Right hindlimb (tissue), 1 donor: Measurements from ENCODE around the gene MZT2B.
A peak's percentile ranks its signal among the peaks of the same experiment; 100 is the strongest.
"Not testable (repeated sequence)": the region's sequence is repeated elsewhere in the genome, so short reads cannot be mapped to it uniquely, and the experiment has no call there.

Experiments used
- DNase-seq: peaks from one replicate; pipeline ENCODE4 v3.0.0-alpha.2; 2018

The MZT2B gene

GRCh38 chr2:130220505-130220904 lies 38.4 kb downstream of the MZT2B start:
- not testable (repeated sequence) for DNase-seq

- DNase-seq: not testable (repeated sequence)
These were observed 40.5 kb downstream of the MZT2B start for GRCh38 chr2:130222523-130222922.

DNA sequence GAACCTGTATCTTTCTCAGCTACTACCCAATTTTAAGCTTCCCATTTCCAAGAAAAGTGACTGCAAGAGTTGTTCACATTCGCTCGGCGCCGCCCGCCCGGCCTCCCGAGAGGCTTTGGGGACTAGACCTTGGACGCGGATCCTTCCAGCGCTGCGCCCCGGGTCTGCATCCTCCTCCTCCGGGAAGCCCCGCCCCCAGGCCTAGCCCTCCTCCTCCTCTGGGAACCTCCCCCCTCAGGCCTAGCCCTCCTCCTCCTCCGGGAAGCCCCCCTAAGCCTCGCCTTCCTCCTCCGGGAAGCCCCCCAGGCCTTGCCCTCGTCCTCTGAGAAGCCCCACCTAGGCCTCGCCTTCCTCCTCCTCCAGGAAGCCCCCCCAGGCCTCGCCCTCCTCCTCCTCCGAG lies 45.9 kb downstream of the MZT2B start:
- DNase-seq: not testable (repeated sequence)

GRCh38 chr2:130228467-130229160 lies 46.6 kb downstream of the MZT2B start:
- not testable (repeated sequence) for DNase-seq

DNA sequence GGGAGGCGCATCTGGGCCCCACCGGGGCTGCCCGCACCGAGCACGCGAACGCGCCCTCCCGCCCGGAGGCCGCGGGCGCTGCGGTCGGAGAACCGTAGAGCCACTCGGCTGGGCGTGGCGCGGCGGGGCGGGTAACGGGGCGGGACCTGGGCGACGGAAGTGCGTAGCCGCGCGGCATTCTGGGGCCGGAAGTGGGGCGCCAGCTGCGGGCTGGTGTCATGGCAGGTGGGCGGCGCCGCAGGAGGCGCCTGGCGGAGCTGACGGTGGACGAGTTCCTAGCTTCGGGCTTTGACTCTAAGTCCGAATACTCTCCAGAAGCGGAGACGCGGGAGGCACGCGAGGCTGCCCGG lies 47.1 kb downstream of the MZT2B start:
- peak; percentile 32 for DNase-seq

GRCh38 chr2:130230376-130230775 lies 48.3 kb downstream of the MZT2B start:
- DNase-seq: not testable (repeated sequence)

DNA sequence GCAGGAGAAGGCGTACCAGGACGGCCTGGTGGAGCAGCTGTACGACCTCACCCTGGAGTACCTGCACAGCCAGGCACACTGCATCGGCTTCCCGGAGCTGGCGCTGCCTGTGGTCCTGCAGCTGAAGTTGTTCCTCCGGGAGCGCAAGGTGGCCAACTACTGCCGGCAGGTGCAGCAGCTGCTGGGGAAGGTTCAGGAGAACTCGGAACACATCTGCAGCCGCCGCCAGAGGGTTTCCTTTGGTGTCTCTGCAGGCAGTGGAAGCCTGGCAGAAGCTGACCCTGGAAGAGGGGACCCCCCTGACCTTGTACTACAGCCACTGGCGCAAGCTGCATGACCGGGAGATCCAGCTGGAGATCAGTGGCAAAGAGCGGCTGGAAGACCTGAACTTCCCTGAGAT lies 48.8 kb downstream of the MZT2B start:
- not testable (repeated sequence) for DNase-seq

DNA sequence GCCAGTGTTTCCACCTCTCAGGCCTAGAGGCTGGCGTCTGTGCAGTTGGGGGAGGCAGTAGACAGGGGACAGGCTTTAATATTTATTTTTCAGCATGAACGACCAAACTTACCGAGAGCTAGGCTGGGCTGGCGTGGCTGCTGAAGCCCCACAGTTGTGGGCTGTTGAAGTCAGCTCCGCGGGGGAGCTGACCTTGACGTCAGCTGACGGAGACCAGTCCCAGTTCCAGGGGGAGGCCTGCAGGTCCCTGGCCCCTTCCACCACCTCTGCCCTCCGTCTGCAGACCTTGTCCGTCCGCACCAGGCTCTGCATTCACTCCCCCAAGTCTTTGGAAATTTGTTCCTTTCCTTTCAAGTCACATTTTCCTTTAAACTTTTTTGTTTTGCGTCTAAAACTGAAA lies 49.6 kb downstream of the MZT2B start:
- no peak for DNase-seq

DNA sequence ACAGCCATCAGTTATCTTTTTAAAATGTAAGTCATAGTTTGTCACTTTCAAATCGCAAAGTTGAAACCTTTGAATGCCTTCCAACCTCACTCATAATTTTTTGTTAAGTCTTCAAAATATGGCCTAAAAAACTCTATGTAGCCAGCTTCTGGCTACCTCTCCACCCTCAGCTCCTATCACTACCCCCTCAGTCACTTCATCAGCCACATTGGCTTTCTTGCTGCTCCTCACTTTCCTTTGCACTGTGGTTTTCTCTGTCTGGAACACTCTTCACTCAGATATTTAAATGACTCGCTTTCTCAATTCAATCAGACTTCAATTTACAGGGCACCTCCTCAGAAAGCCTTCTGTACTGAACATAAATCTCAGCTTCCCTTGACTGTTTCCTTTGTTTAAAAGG lies 51.0 kb downstream of the MZT2B start:
- DNase-seq: not testable (repeated sequence)

- DNase-seq: not testable (repeated sequence)
These were observed 57.5 kb downstream of the MZT2B start for GRCh38 chr2:130239581-130239980.
